ENCODE results near the gene PRKCQ.

DNA sequence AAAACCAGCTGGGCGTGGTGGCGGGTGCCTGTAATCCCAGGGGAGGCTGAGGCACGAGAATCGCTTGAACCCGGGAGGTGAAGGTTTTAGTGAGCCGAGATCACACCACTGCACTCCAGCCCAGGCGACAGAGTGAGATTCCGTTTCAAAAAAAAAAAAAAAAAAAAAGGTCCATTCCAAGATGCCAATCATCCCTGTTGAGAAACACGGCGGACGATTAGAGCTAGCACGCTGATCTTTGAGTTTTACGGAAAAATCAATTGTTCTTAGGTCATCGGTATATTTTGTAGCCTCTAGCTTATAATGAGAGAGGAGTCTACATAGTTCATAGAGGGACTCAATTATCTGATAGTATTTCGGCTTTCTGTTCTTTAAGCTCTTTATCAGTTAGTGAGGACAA is 169.2 kb downstream of the PRKCQ start:
- TF ChIP-seq, protein P1, sequence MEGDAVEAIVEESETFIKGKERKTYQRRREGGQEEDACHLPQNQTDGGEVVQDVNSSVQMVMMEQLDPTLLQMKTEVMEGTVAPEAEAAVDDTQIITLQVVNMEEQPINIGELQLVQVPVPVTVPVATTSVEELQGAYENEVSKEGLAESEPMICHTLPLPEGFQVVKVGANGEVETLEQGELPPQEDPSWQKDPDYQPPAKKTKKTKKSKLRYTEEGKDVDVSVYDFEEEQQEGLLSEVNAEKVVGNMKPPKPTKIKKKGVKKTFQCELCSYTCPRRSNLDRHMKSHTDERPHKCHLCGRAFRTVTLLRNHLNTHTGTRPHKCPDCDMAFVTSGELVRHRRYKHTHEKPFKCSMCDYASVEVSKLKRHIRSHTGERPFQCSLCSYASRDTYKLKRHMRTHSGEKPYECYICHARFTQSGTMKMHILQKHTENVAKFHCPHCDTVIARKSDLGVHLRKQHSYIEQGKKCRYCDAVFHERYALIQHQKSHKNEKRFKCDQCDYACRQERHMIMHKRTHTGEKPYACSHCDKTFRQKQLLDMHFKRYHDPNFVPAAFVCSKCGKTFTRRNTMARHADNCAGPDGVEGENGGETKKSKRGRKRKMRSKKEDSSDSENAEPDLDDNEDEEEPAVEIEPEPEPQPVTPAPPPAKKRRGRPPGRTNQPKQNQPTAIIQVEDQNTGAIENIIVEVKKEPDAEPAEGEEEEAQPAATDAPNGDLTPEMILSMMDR (IDR thresholded peaks at IDR 0.05): no peak
- no peak for TF ChIP-seq POLR2A (IDR thresholded peaks at IDR 0.05)
